ENCODE measurements around the gene PARD3.

The PARD3 gene

DNA sequence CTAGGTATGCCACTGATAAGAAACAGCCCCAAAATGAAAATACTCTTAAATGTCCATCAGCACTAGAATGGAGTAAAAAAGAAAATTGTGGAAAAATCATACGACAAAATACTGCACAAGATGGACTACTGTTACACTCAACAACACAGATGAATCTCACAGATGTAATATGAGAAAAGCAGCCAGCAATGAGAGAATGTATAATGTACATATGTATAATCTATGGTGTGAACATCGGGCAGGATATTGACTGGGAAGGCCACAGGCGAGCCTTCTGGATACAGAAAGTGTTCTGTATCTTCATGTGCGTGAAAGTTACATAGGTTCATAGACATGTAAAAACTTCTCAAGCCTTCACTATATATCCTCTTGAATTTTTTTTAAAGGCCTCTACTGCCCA, 212.6 kb downstream of the PARD3 start:
- DNase-seq: no peak

GRCh38 chr10:34601691-34602090, 213.4 kb downstream of the PARD3 start:
- DNase-seq: no peak

DNA sequence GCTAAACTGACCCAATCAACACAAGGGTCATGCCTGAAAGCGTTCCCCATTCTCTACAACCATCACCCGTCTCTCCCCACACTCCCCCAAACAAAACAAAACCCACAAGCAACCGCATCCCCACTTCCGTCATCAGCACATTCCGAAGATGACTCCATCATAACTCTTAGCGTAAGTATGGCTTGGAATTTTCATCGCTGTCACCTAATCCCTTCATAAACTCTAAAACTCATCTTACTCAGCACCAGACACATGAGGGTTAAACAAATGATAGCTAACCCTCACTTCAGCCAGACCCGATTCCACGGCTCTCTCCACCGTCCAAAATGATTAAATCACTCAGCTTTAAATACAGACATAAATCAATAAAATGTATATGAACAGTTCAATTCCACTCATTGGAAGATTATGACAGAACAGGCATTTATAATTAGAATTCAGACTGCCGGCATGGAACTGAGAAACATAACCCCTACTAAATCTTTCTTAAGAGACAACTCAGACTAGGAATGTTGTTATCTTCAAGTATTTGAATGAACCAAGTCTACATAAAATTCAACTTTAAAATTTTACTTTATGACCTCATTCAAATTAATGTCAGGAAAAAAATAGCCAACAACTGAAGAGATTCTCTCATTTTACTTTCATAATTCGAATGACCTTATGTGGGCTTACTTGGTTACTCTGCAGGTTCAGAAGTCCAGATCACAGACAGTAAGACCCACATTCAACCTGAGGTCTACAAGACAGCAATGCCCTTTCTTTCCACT, 215.9 kb downstream of the PARD3 start:
- no peak for DNase-seq

DNA sequence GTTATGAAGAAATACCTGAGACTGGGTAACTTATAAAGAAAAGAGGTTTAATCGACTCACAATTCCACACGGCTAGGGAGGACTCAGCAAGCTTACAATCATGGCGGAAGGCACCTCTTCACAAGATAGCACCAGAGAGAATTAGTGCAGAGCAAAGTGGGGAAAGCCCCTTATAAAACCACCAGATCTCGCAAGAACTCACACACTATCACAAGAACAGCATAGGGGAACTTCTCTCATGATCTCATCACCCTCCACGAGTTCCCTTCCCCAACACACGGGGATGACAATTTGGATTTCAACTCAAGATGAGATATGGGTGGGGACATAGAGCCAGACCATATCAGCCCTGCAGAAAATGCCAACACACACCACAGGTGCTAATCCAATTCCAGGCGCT, 218.7 kb downstream of the PARD3 start:
- DNase-seq: no peak

DNA sequence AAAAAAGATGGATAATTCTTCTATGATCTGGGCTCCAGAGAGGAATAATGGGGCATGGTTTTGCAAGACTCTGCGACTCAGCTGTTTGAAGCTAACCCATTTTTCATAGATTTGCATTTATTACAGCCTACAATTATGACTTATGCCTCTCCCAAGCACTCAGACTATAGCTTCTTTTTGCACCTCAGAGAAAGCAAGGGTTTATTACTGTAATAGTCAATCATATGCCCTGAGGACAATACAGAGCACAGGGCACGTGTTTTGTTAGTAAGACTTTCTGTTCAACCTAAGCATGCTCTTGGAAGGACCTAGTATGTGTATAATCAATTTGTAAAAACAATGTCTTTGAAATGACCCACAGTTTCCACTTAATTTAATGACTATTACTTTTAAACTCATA, 221.2 kb downstream of the PARD3 start:
- DNase-seq: no peak

- no peak for DNase-seq
Observed at GRCh38 chr10:34593374-34593890, 221.7 kb downstream of the PARD3 start.

GRCh38 chr10:34590793-34591192, 224.3 kb downstream of the PARD3 start:
- no peak for DNase-seq

- no peak for DNase-seq
Observed at GRCh38 chr10:34589275-34589674, 225.8 kb downstream of the PARD3 start.

DNA sequence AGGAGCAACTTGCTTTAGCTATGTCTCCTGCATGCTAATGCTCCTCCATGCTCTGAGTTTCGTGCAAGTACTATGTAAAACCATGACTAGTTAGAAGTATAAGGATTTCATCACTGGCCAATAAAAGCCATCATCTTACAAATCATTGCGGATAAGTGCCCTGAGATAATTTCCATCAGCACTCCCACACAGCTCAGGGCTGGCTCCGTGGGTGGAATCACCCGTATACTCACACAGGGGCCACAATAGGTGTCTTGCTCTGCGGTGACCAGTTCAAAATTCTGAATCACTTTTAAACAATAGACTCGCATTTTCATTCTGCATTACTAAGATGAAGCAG, 227.4 kb downstream of the PARD3 start:
- DNase-seq: no peak

- DNase-seq: no peak
Observed at GRCh38 chr10:34587002-34587679, 228.0 kb downstream of the PARD3 start.

- DNase-seq: no peak
Observed at GRCh38 chr10:34585422-34586112, 229.5 kb downstream of the PARD3 start.

DNA sequence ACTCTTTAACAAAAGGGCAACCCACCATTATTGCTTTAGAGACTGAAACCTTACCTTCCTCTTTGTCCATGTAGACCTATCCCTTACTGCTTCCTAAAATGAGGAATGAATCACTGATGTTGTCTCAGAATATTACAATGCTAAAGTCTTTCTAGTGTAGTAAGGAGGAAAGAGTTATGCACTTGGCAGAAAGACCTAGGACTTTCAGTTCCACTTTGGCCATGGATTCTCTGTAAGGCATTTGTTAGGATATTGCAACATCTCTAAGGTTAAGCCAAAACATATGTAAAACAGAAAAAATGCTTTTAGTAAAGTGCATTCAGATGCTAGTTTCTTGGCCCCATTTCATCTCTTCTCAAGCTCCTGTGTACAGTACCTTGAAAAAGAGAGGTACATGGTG, 230.9 kb downstream of the PARD3 start:
- DNase-seq: no peak

- no peak for DNase-seq
Observed at GRCh38 chr10:34581801-34582532, 233.1 kb downstream of the PARD3 start.

DNA sequence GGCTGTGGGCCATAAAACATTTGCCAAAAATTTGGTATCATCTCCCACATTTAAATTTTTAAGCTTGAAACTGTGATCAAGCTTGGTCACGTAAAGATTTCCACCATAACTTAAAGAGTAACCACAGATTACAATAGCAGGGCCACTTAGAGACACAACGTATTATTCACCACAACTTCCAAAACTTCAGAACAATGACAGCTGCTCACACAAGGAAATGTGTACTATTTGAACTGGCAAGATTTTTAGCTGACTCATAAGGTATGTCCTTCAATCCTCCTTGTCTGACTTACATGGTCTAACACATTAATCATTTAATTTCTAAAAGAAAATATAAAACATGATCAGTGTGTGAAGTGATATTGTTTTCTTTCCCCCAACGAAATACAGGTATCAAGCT, 234.5 kb downstream of the PARD3 start:
- DNase-seq: no peak

GRCh38 chr10:34580214-34580613, 234.9 kb downstream of the PARD3 start:
- DNase-seq: no peak

GRCh38 chr10:34578468-34578867, 236.6 kb downstream of the PARD3 start:
- no peak for DNase-seq

GRCh38 chr10:34576797-34577196, 238.3 kb downstream of the PARD3 start:
- DNase-seq: no peak

DNA sequence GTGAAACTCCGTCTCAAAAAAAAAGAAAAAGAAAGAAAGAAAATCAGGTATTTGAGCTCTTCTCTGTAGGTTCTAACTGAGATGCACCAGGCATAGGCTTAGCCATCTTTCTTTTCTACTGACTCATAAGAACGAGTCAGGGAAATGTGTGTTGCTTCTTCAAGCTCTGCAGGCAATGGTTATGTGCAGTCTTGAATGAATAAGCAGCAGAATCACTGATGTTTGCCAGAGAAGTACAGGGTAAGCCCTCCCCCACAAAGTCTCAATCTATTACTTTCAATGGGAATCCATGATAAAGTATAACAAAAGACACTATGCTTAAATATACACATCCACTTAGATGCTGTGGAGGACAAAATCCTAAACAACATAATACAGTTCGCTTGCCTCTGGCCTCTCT, 239.2 kb downstream of the PARD3 start:
- DNase-seq: no peak

DNA sequence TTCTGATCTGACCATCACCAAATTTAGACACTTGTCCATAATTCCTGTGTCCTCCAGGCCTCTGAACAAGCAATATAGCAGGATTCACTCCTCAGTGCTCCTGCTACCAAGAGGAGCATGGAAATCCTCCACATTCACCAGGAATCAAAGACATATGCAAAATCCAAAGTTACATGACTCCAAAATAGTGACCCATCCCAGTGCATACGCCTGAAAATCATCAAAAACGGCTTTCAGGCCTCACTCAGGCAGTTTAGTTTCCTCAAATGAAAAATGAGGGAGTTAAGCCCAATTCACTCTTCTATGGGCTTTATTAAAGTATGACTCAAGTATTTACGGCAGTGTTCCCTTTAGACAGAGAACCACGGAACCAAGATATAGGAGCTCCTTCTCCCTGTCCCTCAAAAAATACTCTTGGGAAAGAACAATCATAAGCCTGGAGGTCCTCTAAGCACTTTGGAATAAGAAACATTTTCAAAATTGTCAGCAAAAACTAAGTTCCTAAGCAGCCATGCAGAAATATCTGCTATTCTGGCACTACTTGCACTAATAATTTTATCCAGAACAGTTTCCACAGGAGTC, 240.7 kb downstream of the PARD3 start:
- no peak for DNase-seq

- DNase-seq: no peak
Observed at GRCh38 chr10:34570887-34571286, 244.2 kb downstream of the PARD3 start.

GRCh38 chr10:34567659-34568253, 247.3 kb downstream of the PARD3 start:
- no peak for DNase-seq

GRCh38 chr10:34565934-34566333, 249.2 kb downstream of the PARD3 start:
- no peak for DNase-seq
